K562 (cell line): ENCODE results near the gene HRC. TPM values are rescaled to one million over a fixed set of nuclear protein-coding genes. Genes with fewer than 3 reads are reported as not detected.

Experiments
- CXXC5 ChIP-seq: fragments of 250-450 bp; sonication (Bioruptor Pico); IDR thresholded peaks from 2 replicates; pipeline ENCODE4 v1.8.0; 2022; ENCODE audit warnings: inconsistent platforms, mild to moderate bottlenecking, moderate library complexity
- FOXK2 ChIP-seq, 2 experiments: fragments of 450-650 bp; IDR thresholded peaks in 1 of 2; conservative IDR thresholded peaks in 1 of 2; 2 replicates each; pipeline ENCODE4 v1.6.1; 2016; ENCODE audit warnings: low read depth in 2 of 2, mild to moderate bottlenecking in 1 of 2
- KDM5B ChIP-seq: fragments of 200-600 bp; sonication (generic); IDR thresholded peaks from 2 replicates; pipeline ENCODE4 v1.6.1; 2012; ENCODE audit warnings: low read depth, mild to moderate bottlenecking, moderate library complexity, low read length, control low read depth, inconsistent platforms; ENCODE audit not compliant: insufficient replicate concordance
- KLF16 ChIP-seq: IDR thresholded peaks from 2 replicates; pipeline ENCODE4 v1.6.1; 2016; ENCODE audit warnings: antibody characterized with exemption
- MEIS2 ChIP-seq: fragments of 450-650 bp; IDR thresholded peaks from 2 replicates; pipeline ENCODE4 v1.6.1; 2014; ENCODE audit warnings: mild to moderate bottlenecking; ENCODE audit not compliant: partially characterized antibody
- MYC ChIP-seq, 2 experiments: fragments of 250-450 bp in 1 of 2; sonication (Bioruptor Pico) in 1 of 2; IDR thresholded peaks; 2 replicates each; pipeline versions ENCODE4 v1.5.1 to v1.6.1; 2012 to 2021; ENCODE audit warnings: low read depth in 2 of 2, borderline replicate concordance in 1 of 2, improper control_type of control experiment in 1 of 2, low read length in 1 of 2, mild to moderate bottlenecking in 1 of 2, moderate library complexity in 1 of 2
- NKRF ChIP-seq: fragments of 450-650 bp; IDR thresholded peaks from 2 replicates; pipeline ENCODE4 v1.6.1; 2016; ENCODE audit warnings: borderline replicate concordance
- RBBP5 ChIP-seq: fragments of 200-600 bp; sonication (generic); IDR thresholded peaks from 2 replicates; pipeline ENCODE4 v1.6.1; 2012; ENCODE audit warnings: borderline replicate concordance, mild to moderate bottlenecking, low read length, control low read depth, inconsistent platforms; ENCODE audit not compliant: insufficient read depth, poor library complexity, severe bottlenecking
- RREB1 ChIP-seq: fragments of 250-450 bp; sonication (Bioruptor Pico); IDR thresholded peaks from 2 replicates; pipeline ENCODE4 v1.4.0; 2020
- SOX6 ChIP-seq: fragments of 450-650 bp; IDR thresholded peaks from 2 replicates; pipeline ENCODE4 v1.6.1; 2014; ENCODE audit warnings: mild to moderate bottlenecking
- TCF7L2 ChIP-seq: fragments of 150-350 bp; IDR thresholded peaks from 2 replicates; pipeline ENCODE4 v1.6.1; 2016; ENCODE audit warnings: low read depth, mild to moderate bottlenecking, low read length, moderate library complexity
- TFAP4 ChIP-seq: sonication (generic); formaldehyde crosslinking; IDR thresholded peaks from 2 replicates; pipeline ENCODE4 v1.8.0; 2022; ENCODE audit warnings: missing genetic modification reagents, mild to moderate bottlenecking, moderate library complexity, borderline replicate concordance
- ZBED1 ChIP-seq: IDR thresholded peaks from 2 replicates; pipeline ENCODE4 v1.6.1; 2014
- ZBTB7A ChIP-seq: IDR thresholded peaks from 2 replicates; pipeline ENCODE4 v1.6.1; 2011; ENCODE audit warnings: low read depth, mild to moderate bottlenecking, low read length, moderate library complexity, borderline replicate concordance; ENCODE audit not compliant: control insufficient read depth
- ZFP36 ChIP-seq: fragments of 150-350 bp; IDR thresholded peaks from 2 replicates; pipeline ENCODE4 v1.6.1; 2018; ENCODE audit warnings: low read length, low read depth; ENCODE audit not compliant: partially characterized antibody
- polyA plus RNA-seq, 8 experiments: library from polyadenylated mRNA; depleted of rRNA in 4 of 8; stranded (reverse) in 5 of 8; unstranded in 3 of 8; fragments of >200 nt; fragmentation: Nextera tagmentation in 2 of 8; fragmentation: Illumina TruSeq in 1 of 8; extraction: Ambion mirVana in 2 of 8; extraction: Trizol in 1 of 8; gene quantifications; 2 replicates each; pipeline versions ENCODE4 v1.2.1 to v1.2.3, GENCODE V29; 2011 to 2014; ENCODE audit warnings: inconsistent platforms in 1 of 8, missing spikeins in 1 of 8
- total RNA-seq, 7 experiments: library from RNA; depleted of rRNA in 6 of 7; stranded (reverse); fragments of >200 nt in 6 of 7; fragmentation: Illumina TruSeq in 2 of 7; extraction: Trizol in 2 of 7; gene quantifications; 2 replicates each; pipeline versions ENCODE4 v1.2.1 to v1.2.3, GENCODE V29; 2011 to 2021; ENCODE audit warnings: low replicate concordance in 1 of 7

HRC gene
- total and polyA plus RNA-seq, 9 of the 15 experiments (the other 6 are each of a cell fraction or from before 2014, with no cell fraction given) = 0.66 to 18.7 (median 13.1) TPM

- TF ChIP-seq RREB1 = peak; percentile 60; the same call in 1 of the 2 replicates
- TF ChIP-seq CXXC5 (CRISPR knock-in tag) = peak; percentile 84
- peak; percentile 36; the same call in 1 of the 2 replicates for TF ChIP-seq NKRF
- TF ChIP-seq TCF7L2 = peak; percentile 95
- peak; percentile 92 for TF ChIP-seq ZBTB7A
- no peak; the same call in 1 of the 2 replicates for TF ChIP-seq ZBED1
- TF ChIP-seq TFAP4 (CRISPR knock-in tag) = peak; percentile 78
- no peak for TF ChIP-seq ZFP36
- no peak for TF ChIP-seq SOX6
- peak; percentile 36 for TF ChIP-seq RBBP5
- peak; percentile 66 for TF ChIP-seq MYC (IDR thresholded peaks at IDR 0.05; ENCODE audit: low read depth, low read length)
- TF ChIP-seq MYC (CRISPR knock-in tag; IDR thresholded peaks at IDR 0.05; ENCODE audit: borderline replicate concordance, low read depth) = no peak
- peak; percentile 62 for TF ChIP-seq KDM5B
- no peak for TF ChIP-seq KLF16
- TF ChIP-seq MEIS2 = peak; percentile 44
- peak in 1 of 2 experiments; percentile 99; a peak in 2 of 4 replicates for TF ChIP-seq FOXK2 (conservative IDR thresholded peaks at IDR 0.05 in 1 of 2, IDR thresholded peaks at IDR 0.05 in 1 of 2; ENCODE audit: low read depth in 2 of 2)
Measured at GRCh38 chr19:49150106-49150943, 4.9 kb downstream of the HRC start (continued).
